Neural cell (in vitro differentiated cells): ENCODE measurements around the gene MIEN1.

Experiments
- CTCF ChIP-seq: fragments of 450-650 bp; IDR thresholded peaks from 2 replicates; pipeline ENCODE4 v1.5.1; 2014; ENCODE audit warnings: antibody characterized with exemption, mild to moderate bottlenecking, moderate library complexity; ENCODE audit not compliant: poor library complexity, severe bottlenecking
- EZH2 ChIP-seq: fragments of 200-600, 300-800 bp; shearing (Covaris generic), sonication (generic); IDR thresholded peaks from 2 replicates; pipeline ENCODE4 v1.6.1; 2014; ENCODE audit warnings: antibody characterized with exemption, low read length, borderline replicate concordance, mild to moderate bottlenecking; ENCODE audit not compliant: insufficient read depth, poor library complexity, severe bottlenecking

GRCh38 chr17:39750131-39751015, 20.0 kb upstream of the MIEN1 start:
- TF ChIP-seq CTCF: no peak
- TF ChIP-seq EZH2: no peak
